A673 (cell line): Measurements from ENCODE around the gene CDKAL1. TPM values are rescaled to one million over a fixed set of nuclear protein-coding genes. Genes with fewer than 3 reads are reported as not detected.

ENCODE experiments used
- BruUV-seq: library from RNA; stranded (reverse); fragments of 400-500 nt; replicated peaks from 2 replicates; lab custom pipeline; 2021; lab: Mats Ljungman, UMichigan
- CTCF ChIA-PET: fragments of 300-600 bp; sonication (Branson Sonifier 250); formaldehyde crosslinking; loops from one replicate; lab custom pipeline; 2022; ENCODE audit warnings: antibody characterized with exemption; lab: Charles Lee
- POLR2A ChIA-PET: fragments of 300-600 bp; sonication (Branson Sonifier 250); formaldehyde crosslinking; loops from one replicate; lab custom pipeline; 2022; ENCODE audit warnings: antibody characterized with exemption; ENCODE audit not compliant: low non-redundant PET; lab: Charles Lee
- DNase-seq: peaks from one replicate; pipeline ENCODE4 v3.0.0-alpha.2; 2015; ENCODE audit warnings: low spot score
- H3K27ac ChIP-seq: fragments of 200-600 bp; sonication (generic); 2 replicates; pipeline ENCODE4 v1.5.1; 2016; ENCODE audit warnings: mixed run types, low read depth, mild to moderate bottlenecking, mixed read lengths, antibody characterized with exemption, low read length; ENCODE audit not compliant: poor library complexity, severe bottlenecking
- H3K27me3 ChIP-seq: fragments of 200-600 bp; sonication (generic); replicated peaks from 2 replicates; pipeline ENCODE4 v1.6.1; 2017; ENCODE audit warnings: mixed run types, low read depth, mild to moderate bottlenecking, mixed read lengths, antibody characterized with exemption, low read length; ENCODE audit not compliant: insufficient read depth, poor library complexity
- H3K36me3 ChIP-seq: fragments of 200-600 bp; sonication (generic); 2 replicates; pipeline ENCODE4 v1.6.1; 2016; ENCODE audit warnings: mixed run types, mild to moderate bottlenecking, mixed read lengths, antibody characterized with exemption, low read length; ENCODE audit not compliant: insufficient read depth, poor library complexity, severe bottlenecking
- H3K4me1 ChIP-seq: fragments of 200-600 bp; sonication (generic); 2 replicates; pipeline ENCODE4 v1.6.1; 2017; ENCODE audit warnings: mixed run types, mild to moderate bottlenecking, mixed read lengths, antibody characterized with exemption, low read length; ENCODE audit not compliant: insufficient read depth, poor library complexity, severe bottlenecking
- H3K4me3 ChIP-seq: fragments of 200-600 bp; sonication (generic); 2 replicates; pipeline ENCODE4 v1.5.1; 2016; ENCODE audit warnings: low read depth, mixed run types, mild to moderate bottlenecking, mixed read lengths, low read length; ENCODE audit not compliant: poor library complexity, severe bottlenecking
- H3K9me3 ChIP-seq: fragments of 200-600 bp; sonication (generic); 2 replicates; pipeline ENCODE4 v1.6.1; 2016; ENCODE audit warnings: mixed run types, low read depth, mild to moderate bottlenecking, mixed read lengths, antibody characterized with exemption, low read length; ENCODE audit not compliant: poor library complexity, severe bottlenecking
- CTCF ChIP-seq: fragments of 300-800, 200-600 bp; sonication (generic); conservative IDR thresholded peaks from 2 replicates; pipeline ENCODE4 v1.5.1; 2017; ENCODE audit warnings: low read depth, mild to moderate bottlenecking, antibody characterized with exemption, low read length, moderate library complexity, mixed read lengths
- EZH2 ChIP-seq: fragments of 200-600 bp; sonication (generic); IDR thresholded peaks from 2 replicates; pipeline ENCODE4 v1.6.1; 2017; ENCODE audit warnings: borderline replicate concordance, low read depth, mild to moderate bottlenecking, mixed read lengths, antibody characterized with exemption, low read length; ENCODE audit not compliant: poor library complexity, severe bottlenecking
- intact Hi-C: fragments of 100-400 bp; cut with micrococcal nuclease; formaldehyde crosslinking; loops from one replicate; pipeline ENCODE4 v1.10.0; 2022; ENCODE audit not compliant: unreplicated experiment
- total RNA-seq: library from RNA; stranded (reverse); gene quantifications from 2 replicates; pipeline ENCODE4 v1.2.3, GENCODE V29; 2021

Gene CDKAL1
- total RNA-seq, 1 experiment from 2014 or later: 35.5 TPM

- peak; percentile 57 for DNase-seq
- TF ChIP-seq EZH2 (no peak), CTCF (no peak)
- ChIA-PET CTCF (interaction anchor here (1.8 kb wide), 1 partner anchor 1024 kb away, joined by 13 read pairs; no protein-coding TSS in a partner anchor), POLR2A (no interaction called here)
- no TSS peak for BruUV-seq
- Histone ChIP-seq H3K27ac (peak overlapping the region; percentile 52), H3K9me3 (no peaks in the 10 kb centered on the region), H3K4me3 (peak overlapping the region; percentile 12), H3K27me3 (no peaks in the 10 kb centered on the region), H3K4me1 (peaks cover 48% of the 10 kb centered on the region), H3K36me3 (no peaks in the 10 kb centered on the region)
- intact Hi-C loops: loop anchor here (1.0 to 5.0 kb wide), 3 partner anchors 192 to 1024 kb away; no protein-coding TSS in a partner anchor
These were observed 30.5 kb downstream of the CDKAL1 start for GRCh38 chr6:20564777-20565176.

- H3K27ac ChIP-seq: peak overlapping the region; percentile 52
- no TSS peak for BruUV-seq
- no peak overlapping the region for H3K4me3 ChIP-seq
- POLR2A ChIA-PET: no interaction called here
- intact Hi-C loops: loop anchor here (1.0 to 5.0 kb wide), 3 partner anchors 191 to 1023 kb away; no protein-coding TSS in a partner anchor
- TF ChIP-seq CTCF (no peak), EZH2 (no peak)
- H3K9me3 ChIP-seq: no peaks in the 10 kb centered on the region
- CTCF ChIA-PET: interaction anchor here (0.5 kb wide), 1 partner anchor 1023 kb away, joined by 5 read pairs; no protein-coding TSS in a partner anchor
- H3K27me3 ChIP-seq: no peaks in the 10 kb centered on the region
- H3K4me1 ChIP-seq: peaks cover 43% of the 10 kb centered on the region
- no peak for DNase-seq
- H3K36me3 ChIP-seq: no peaks in the 10 kb centered on the region
These were observed 31.1 kb downstream of the CDKAL1 start for GRCh38 chr6:20565342-20565741.

GRCh38 chr6:20566109-20566508 is 31.9 kb downstream of the CDKAL1 start:
- no peak for TF ChIP-seq EZH2
- no peak for TF ChIP-seq CTCF
- Histone ChIP-seq H3K9me3 (no peaks in the 10 kb centered on the region), H3K4me3 (no peak overlapping the region), H3K27me3 (no peaks in the 10 kb centered on the region), H3K36me3 (no peaks in the 10 kb centered on the region), H3K4me1 (peaks cover 37% of the 10 kb centered on the region), H3K27ac (no peak overlapping the region)
- POLR2A ChIA-PET: no interaction called here
- intact Hi-C loops: loop anchor here (5.0 kb wide), 1 partner anchor 306 kb away; no protein-coding TSS in a partner anchor
- CTCF ChIA-PET: no interaction called here
- no peak for DNase-seq
- no TSS peak for BruUV-seq
